Peyer's patch (tissue), 4 donors: Measurements from ENCODE around the gene TCL1B. TPM values are rescaled to one million over a fixed set of nuclear protein-coding genes. Genes with fewer than 3 reads are reported as not detected.

ENCODE experiments used
- DNase-seq, 3 donors: peaks; one replicate each; pipeline ENCODE4 v3.0.0-alpha.2; 2017 to 2019
- H3K27ac ChIP-seq, 4 donors: fragments of 200-600 bp; sonication (generic); one replicate each; pipeline ENCODE4 v1.5.1; 2016 to 2019
- H3K27me3 ChIP-seq, 2 donors: fragments of 200-600 bp; sonication (generic); one replicate each; pipeline ENCODE4 v1.5.1; 2019
- H3K36me3 ChIP-seq, 3 donors: fragments of 200-600 bp; sonication (generic); one replicate each; pipeline ENCODE4 v1.5.1; 2016 to 2019
- H3K4me1 ChIP-seq, 4 donors: fragments of 200-600 bp; sonication (generic); one replicate each; pipeline ENCODE4 v1.5.1; 2016 to 2019
- H3K4me3 ChIP-seq, 4 donors: fragments of 200-600 bp; sonication (generic); 1 replicate in 3 of 4; 2 replicates in 1 of 4; pipeline ENCODE4 v1.5.1; 2016 to 2019; ENCODE audit warnings: mild to moderate bottlenecking in 1 of 4
- H3K9me3 ChIP-seq, 4 donors: fragments of 200-600 bp; sonication (generic); one replicate each; pipeline ENCODE4 v1.5.1; 2016 to 2019; ENCODE audit warnings: mild to moderate bottlenecking in 1 of 4
- POLR2A ChIP-seq, 2 donors: fragments of 450-650 bp; IDR thresholded peaks; one replicate each; pipeline ENCODE4 v1.5.1; 2017; ENCODE audit warnings: antibody characterized with exemption in 2 of 2, mild to moderate bottlenecking in 2 of 2, moderate library complexity in 2 of 2
- total RNA-seq, 4 donors: library from RNA; depleted of rRNA; stranded (reverse); fragments of >200 nt; gene quantifications; one replicate each; pipeline ENCODE4 v1.1.0, GENCODE V29; 2016
- TF ChIP-seq, protein P1 (sequence below), 6 experiments: fragments of 450-650 bp in 4 of 6; fragments of 200-600 bp in 2 of 6; sonication (generic) in 1 of 6; IDR thresholded peaks; one replicate each; pipeline ENCODE4 v1.5.1; 2017 to 2019; ENCODE audit warnings: antibody characterized with exemption in 6 of 6, mild to moderate bottlenecking in 3 of 6, moderate library complexity in 1 of 6

The TCL1B gene
- total RNA-seq, 4 donors from 2014 or later, result not detected

DNA sequence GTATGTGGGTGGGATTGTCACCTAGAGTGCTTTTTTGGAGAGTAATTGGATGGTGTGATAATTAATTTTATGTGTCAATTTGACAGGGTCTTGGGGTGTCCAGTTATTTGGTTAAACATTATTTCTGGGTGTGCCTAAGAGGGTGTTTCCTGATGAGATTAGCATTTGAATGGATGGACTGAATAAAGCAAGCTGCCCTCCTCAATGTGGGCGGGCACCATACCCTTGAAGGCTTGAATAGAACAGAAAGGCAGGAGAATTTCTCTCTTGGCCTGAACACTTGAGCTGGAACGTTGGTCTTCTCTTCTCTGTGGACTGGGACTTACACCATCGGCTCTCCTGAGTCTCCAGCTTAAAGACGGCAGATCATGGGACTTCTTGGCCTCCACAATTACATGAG is 28.8 kb upstream of the TCL1B start:
- DNase-seq, result no peak
- Histone ChIP-seq H3K27me3 (no peaks in the 10 kb centered on the region), H3K9me3 (no peaks in the 10 kb centered on the region), H3K4me1 (no peaks in the 10 kb centered on the region), H3K4me3 (no peak overlapping the region), H3K27ac (no peak overlapping the region), H3K36me3 (no peaks in the 10 kb centered on the region)
- no peak for TF ChIP-seq POLR2A (IDR thresholded peaks at IDR 0.05)
- TF ChIP-seq, protein P1, sequence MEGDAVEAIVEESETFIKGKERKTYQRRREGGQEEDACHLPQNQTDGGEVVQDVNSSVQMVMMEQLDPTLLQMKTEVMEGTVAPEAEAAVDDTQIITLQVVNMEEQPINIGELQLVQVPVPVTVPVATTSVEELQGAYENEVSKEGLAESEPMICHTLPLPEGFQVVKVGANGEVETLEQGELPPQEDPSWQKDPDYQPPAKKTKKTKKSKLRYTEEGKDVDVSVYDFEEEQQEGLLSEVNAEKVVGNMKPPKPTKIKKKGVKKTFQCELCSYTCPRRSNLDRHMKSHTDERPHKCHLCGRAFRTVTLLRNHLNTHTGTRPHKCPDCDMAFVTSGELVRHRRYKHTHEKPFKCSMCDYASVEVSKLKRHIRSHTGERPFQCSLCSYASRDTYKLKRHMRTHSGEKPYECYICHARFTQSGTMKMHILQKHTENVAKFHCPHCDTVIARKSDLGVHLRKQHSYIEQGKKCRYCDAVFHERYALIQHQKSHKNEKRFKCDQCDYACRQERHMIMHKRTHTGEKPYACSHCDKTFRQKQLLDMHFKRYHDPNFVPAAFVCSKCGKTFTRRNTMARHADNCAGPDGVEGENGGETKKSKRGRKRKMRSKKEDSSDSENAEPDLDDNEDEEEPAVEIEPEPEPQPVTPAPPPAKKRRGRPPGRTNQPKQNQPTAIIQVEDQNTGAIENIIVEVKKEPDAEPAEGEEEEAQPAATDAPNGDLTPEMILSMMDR (IDR thresholded peaks at IDR 0.05), result no peak

GRCh38 chr14:95659293-95659989 is 26.8 kb upstream of the TCL1B start:
- DNase-seq, result no peak

GRCh38 chr14:95659990-95660385 is 26.2 kb upstream of the TCL1B start:
- H3K36me3 ChIP-seq, result no peaks in the 10 kb centered on the region
- no peak overlapping the region for H3K27ac ChIP-seq
- DNase-seq, result no peak
- H3K27me3 ChIP-seq, result no peaks in the 10 kb centered on the region
- no peak for TF ChIP-seq POLR2A (IDR thresholded peaks at IDR 0.05)
- TF ChIP-seq, protein P1 (IDR thresholded peaks at IDR 0.05), result no peak
- no peaks in the 10 kb centered on the region for H3K4me1 ChIP-seq
- no peak overlapping the region for H3K4me3 ChIP-seq
- no peaks in the 10 kb centered on the region for H3K9me3 ChIP-seq

More at GRCh38 chr14:95659293-95659989, 26.8 kb upstream of the TCL1B start:
- Histone ChIP-seq H3K36me3 (no peaks in the 10 kb centered on the region), H3K27me3 (no peaks in the 10 kb centered on the region), H3K9me3 (no peaks in the 10 kb centered on the region), H3K4me1 (no peaks in the 10 kb centered on the region), H3K27ac (no peak overlapping the region), H3K4me3 (no peak overlapping the region)
- TF ChIP-seq, protein P1 (IDR thresholded peaks at IDR 0.05), result no peak
- no peak for TF ChIP-seq POLR2A (IDR thresholded peaks at IDR 0.05)

GRCh38 chr14:95660651-95661515 is 25.3 kb upstream of the TCL1B start:
- no peak for TF ChIP-seq POLR2A (IDR thresholded peaks at IDR 0.05)
- TF ChIP-seq, protein P1 (IDR thresholded peaks at IDR 0.05), result no peak
- Histone ChIP-seq H3K27ac (no peak overlapping the region), H3K9me3 (no peaks in the 10 kb centered on the region), H3K4me1 (no peaks in the 10 kb centered on the region), H3K27me3 (no peaks in the 10 kb centered on the region), H3K36me3 (no peaks in the 10 kb centered on the region), H3K4me3 (no peak overlapping the region)
- DNase-seq, result no peak

- TF ChIP-seq POLR2A (IDR thresholded peaks at IDR 0.05), result no peak
- TF ChIP-seq, protein P1 (IDR thresholded peaks at IDR 0.05), result no peak
- no peaks in the 10 kb centered on the region for H3K27me3 ChIP-seq
- no peak overlapping the region for H3K4me3 ChIP-seq
- H3K36me3 ChIP-seq, result no peaks in the 10 kb centered on the region
- DNase-seq, result no peak
- peak overlapping the region in 1 of 4 donors; percentile 60 for H3K27ac ChIP-seq
- no peaks in the 10 kb centered on the region for H3K9me3 ChIP-seq
- H3K4me1 ChIP-seq, result no peaks in the 10 kb centered on the region
Observed at GRCh38 chr14:95662376-95663186, 23.6 kb upstream of the TCL1B start.
